ENCODE results near the gene GCLC. TPM values are rescaled to one million over a fixed set of nuclear protein-coding genes. Genes with fewer than 3 reads are reported as not detected.

The GCLC gene
- total and polyA plus RNA-seq, 10 of the 15 experiments (the other 5 are each of a cell fraction or from before 2014, with no cell fraction given): 6.5 to 23.6 (median 12.5) TPM

- no peak for DNase-seq (ENCODE audit: low read depth, low spot score)
- POLR2A ChIA-PET: no interaction called here
- Histone ChIP-seq H4K20me1 (ENCODE audit: control insufficient read depth, insufficient read depth) (no peaks in the 10 kb centered on the region), H3K9ac (ENCODE audit: control insufficient read depth, insufficient read depth, low read length) (peak overlapping the region; percentile 67), H3K36me3 (ENCODE audit: control insufficient read depth in 2 of 2, insufficient read depth in 2 of 2, low read length in 1 of 2) (no peaks in the 10 kb centered on the region), H2AFZ (ENCODE audit: control insufficient read depth, low read depth, low read length) (peak overlapping the region; percentile 89), H3K27ac (ENCODE audit: control insufficient read depth, insufficient read depth) (peak overlapping the region; percentile 61), H3K4me2 (ENCODE audit: control insufficient read depth, insufficient read depth) (peak overlapping the region; percentile 94), H3K79me2 (ENCODE audit: control insufficient read depth, insufficient read depth, low read length) (peaks cover 12% of the 10 kb centered on the region), H3K4me3 (peak overlapping the region; percentile 92), H3K9me3 (replicated peaks; ENCODE audit: control insufficient read depth, insufficient read depth, low read length) (no peaks in the 10 kb centered on the region; the same call in 2 of the 3 replicates), H3K27me3 (replicated peaks in 1 of 2; ENCODE audit: control insufficient read depth in 2 of 2, insufficient read depth in 2 of 2, low read length in 1 of 2) (peaks cover 0 to 6% of the 10 kb centered on the region in 2 experiments; a peak in 1 of 4 replicates), H3K4me1 (ENCODE audit: control insufficient read depth, insufficient read depth, low read length) (peaks cover 9% of the 10 kb centered on the region)
- intact Hi-C loops (cut with micrococcal nuclease; ENCODE audit: unreplicated experiment): no loop called here
- SMC1A ChIA-PET (ENCODE audit: uncharacterized antibody, unreplicated experiment): interaction anchor here (0.6 to 1.6 kb wide), 8 partner anchors 28 to 175 kb away, joined by 3 to 6 read pairs (median 4); no protein-coding TSS in a partner anchor
- BruUV-seq (replicated peaks): TSS peak; percentile 59
- no peak for ATAC-seq
- RAD21 ChIA-PET (ENCODE audit: unreplicated experiment): interaction anchor here (0.6 to 2.3 kb wide), 3 partner anchors 23 to 108 kb away, joined by 3 to 9 read pairs (median 4); no protein-coding TSS in a partner anchor
- TF ChIP-seq IKZF2 (IDR thresholded peaks at IDR 0.05) (0 out of 4 replicates have a peak, but pooled peaks of 1 of the 2 experiments have one; percentile 26), CBFB (IDR thresholded peaks at IDR 0.05; ENCODE audit: low read depth) (0 out of 2 replicates have a peak, but pooled peaks have one; percentile 20), CHD2 (IDR thresholded peaks at IDR 0.05; ENCODE audit: borderline replicate concordance, low read depth, low read length) (0 out of 2 replicates have a peak, but pooled peaks have one; percentile 7), SIX5 (IDR thresholded peaks at IDR 0.05; ENCODE audit: low read depth, low read length, severe bottlenecking) (no peak), NFIC (IDR thresholded peaks at IDR 0.05; ENCODE audit: low read depth, low read length) (no peak), MAX (IDR thresholded peaks at IDR 0.05; ENCODE audit: low read depth, low read length) (no peak), SMAD5 (IDR thresholded peaks at IDR 0.05; ENCODE audit: low read depth) (no peak), E2F8 (IDR thresholded peaks at IDR 0.05; ENCODE audit: low read depth, partially characterized antibody) (no peak)
- no peak for FAIRE-seq
- CTCF ChIA-PET: interaction anchor here (0.7 to 2.5 kb wide), 8 partner anchors 9 to 792 kb away, joined by 3 to 13 read pairs (median 5); no protein-coding TSS in a partner anchor
- in situ Hi-C loops (cut with MboI): no loop called here
- WGBS (ENCODE audit: insufficient coverage, insufficient replicate concordance, low lambda C conversion rate, missing lambda C conversion rate): 3% methylated on average over 7 of the region's 7 CpGs
Observed at GRCh38 chr6:53543359-53544216, 1.3 kb downstream of the GCLC start.

Measured in GM12878 (cell line).